ENCODE results near the gene FOXRED1. TPM values are rescaled to one million over a fixed set of nuclear protein-coding genes. Genes with fewer than 3 reads are reported as not detected.

Gene FOXRED1
- polyA plus RNA-seq, 1 donor (not counting 4 experiments of a cell fraction or from before 2014, with no cell fraction given): 20.8 TPM

GRCh38 chr11:126263489-126263888, 5.5 kb upstream of the FOXRED1 start:
- dilution Hi-C loops (cut with MboI; ENCODE audit: extremely low pct_ligation_motif_present, low sequenced_read_pairs): no loop called here
- no peak overlapping the region for H3K4me3 ChIP-seq (ENCODE audit: control insufficient read depth in 2 of 3, extremely low read depth in 1 of 3, insufficient read depth in 2 of 3, low read depth in 1 of 3, low read length in 3 of 3)
- DNase-seq (ENCODE audit: low read depth, low spot score) (no peak), FAIRE-seq (no peak)
- no peak overlapping the region for H3K4me2 ChIP-seq (ENCODE audit: control insufficient read depth, extremely low read depth, insufficient read depth, low read depth, low read length)
- no peaks in the 10 kb centered on the region for H3K27me3 ChIP-seq (ENCODE audit: control insufficient read depth, extremely low read depth, insufficient read depth, low read length)
- H3K9me1 ChIP-seq (ENCODE audit: control insufficient read depth, extremely low read depth, insufficient read depth, low read length): no peaks in the 10 kb centered on the region
- no peak overlapping the region for H3K9ac ChIP-seq (ENCODE audit: control insufficient read depth, extremely low read depth, insufficient read depth, low read length)
- H3K4me1 ChIP-seq (ENCODE audit: control insufficient read depth, extremely low read depth, insufficient read depth, low read length): peaks cover 4% of the 10 kb centered on the region
- no peak for TF ChIP-seq CTCF (optimal IDR thresholded peaks at IDR 0.05 in 1 of 3, IDR thresholded peaks at IDR 0.05 in 1 of 3, conservative IDR thresholded peaks at IDR 0.05 in 1 of 3; ENCODE audit: extremely low read depth in 1 of 3, insufficient read depth in 2 of 3, low read length in 3 of 3)
- TF ChIP-seq EZH2 (IDR thresholded peaks at IDR 0.05; ENCODE audit: low read length): no peak
- H3K9me3 ChIP-seq (ENCODE audit: control insufficient read depth, low read depth, low read length): no peaks in the 10 kb centered on the region
- peaks cover 22% of the 10 kb centered on the region for H3K79me2 ChIP-seq (ENCODE audit: control insufficient read depth, insufficient read depth, low read length)
- no peak overlapping the region for H3K27ac ChIP-seq (ENCODE audit: control insufficient read depth, insufficient read depth, low read length)
- no peak overlapping the region for H2AFZ ChIP-seq (ENCODE audit: control insufficient read depth, low read length)
- H4K20me1 ChIP-seq (ENCODE audit: control insufficient read depth, extremely low read depth, insufficient read depth, low read length): no peaks in the 10 kb centered on the region
- peaks cover 43 to 45% of the 10 kb centered on the region in 2 experiments for H3K36me3 ChIP-seq (ENCODE audit: control insufficient read depth in 2 of 2, extremely low read depth in 1 of 2, insufficient read depth in 2 of 2, low read length in 2 of 2)

GRCh38 chr11:126265811-126266210, 3.1 kb upstream of the FOXRED1 start:
- dilution Hi-C loops (cut with MboI; ENCODE audit: extremely low pct_ligation_motif_present, low sequenced_read_pairs): no loop called here
- Histone ChIP-seq H3K4me1 (ENCODE audit: control insufficient read depth, extremely low read depth, insufficient read depth, low read length) (peaks cover 8% of the 10 kb centered on the region), H3K36me3 (ENCODE audit: control insufficient read depth in 2 of 2, extremely low read depth in 1 of 2, insufficient read depth in 2 of 2, low read length in 2 of 2) (peaks cover 43 to 45% of the 10 kb centered on the region in 2 experiments), H3K27me3 (ENCODE audit: control insufficient read depth, extremely low read depth, insufficient read depth, low read length) (no peaks in the 10 kb centered on the region), H2AFZ (ENCODE audit: control insufficient read depth, low read length) (no peak overlapping the region), H3K4me3 (ENCODE audit: control insufficient read depth in 2 of 3, extremely low read depth in 1 of 3, insufficient read depth in 2 of 3, low read depth in 1 of 3, low read length in 3 of 3) (no peak overlapping the region), H3K4me2 (ENCODE audit: control insufficient read depth, extremely low read depth, insufficient read depth, low read depth, low read length) (no peak overlapping the region), H3K9me1 (ENCODE audit: control insufficient read depth, extremely low read depth, insufficient read depth, low read length) (no peaks in the 10 kb centered on the region), H3K9ac (ENCODE audit: control insufficient read depth, extremely low read depth, insufficient read depth, low read length) (no peak overlapping the region), H3K27ac (ENCODE audit: control insufficient read depth, insufficient read depth, low read length) (no peak overlapping the region), H4K20me1 (ENCODE audit: control insufficient read depth, extremely low read depth, insufficient read depth, low read length) (no peaks in the 10 kb centered on the region), H3K9me3 (ENCODE audit: control insufficient read depth, low read depth, low read length) (no peaks in the 10 kb centered on the region), H3K79me2 (ENCODE audit: control insufficient read depth, insufficient read depth, low read length) (peaks cover 38% of the 10 kb centered on the region)
- no peak for DNase-seq (ENCODE audit: low read depth, low spot score)
- FAIRE-seq: no peak
- TF ChIP-seq EZH2 (IDR thresholded peaks at IDR 0.05; ENCODE audit: low read length): no peak
- TF ChIP-seq CTCF (optimal IDR thresholded peaks at IDR 0.05 in 1 of 3, IDR thresholded peaks at IDR 0.05 in 1 of 3, conservative IDR thresholded peaks at IDR 0.05 in 1 of 3; ENCODE audit: extremely low read depth in 1 of 3, insufficient read depth in 2 of 3, low read length in 3 of 3): peak in 1 of 3 experiments; percentile 6

All from keratinocyte (primary cell).